Ishikawa (cell line): ENCODE data around the gene BICDL2.

ENCODE experiments used
- CEBPB ChIP-seq: IDR thresholded peaks from 2 replicates; pipeline ENCODE4 v1.6.1; 2012
- CREB1 ChIP-seq: IDR thresholded peaks from 2 replicates; pipeline ENCODE4 v1.6.1; 2012; ENCODE audit warnings: low read depth
- EGR1 ChIP-seq: IDR thresholded peaks from 2 replicates; pipeline ENCODE4 v1.6.1; 2012
- EP300 ChIP-seq: IDR thresholded peaks from 2 replicates; pipeline ENCODE4 v1.6.1; 2012; ENCODE audit warnings: borderline replicate concordance
- FOXM1 ChIP-seq: IDR thresholded peaks from 2 replicates; pipeline ENCODE4 v1.6.1; 2012; ENCODE audit warnings: low read depth, borderline replicate concordance
- NFIC ChIP-seq: IDR thresholded peaks from 2 replicates; pipeline ENCODE4 v1.6.1; 2012
- RAD21 ChIP-seq: IDR thresholded peaks from 2 replicates; pipeline ENCODE4 v1.6.1; 2012; ENCODE audit warnings: low read depth
- TAF1 ChIP-seq: IDR thresholded peaks from 2 replicates; pipeline ENCODE4 v1.6.1; 2012; ENCODE audit warnings: low read depth, mild to moderate bottlenecking
- TCF12 ChIP-seq: IDR thresholded peaks from 2 replicates; pipeline ENCODE4 v1.6.1; 2012; ENCODE audit warnings: low read depth
- TEAD4 ChIP-seq: IDR thresholded peaks from 2 replicates; pipeline ENCODE4 v1.6.1; 2012
- YY1 ChIP-seq: IDR thresholded peaks from 2 replicates; pipeline ENCODE4 v1.6.1; 2012; ENCODE audit warnings: low read depth
- ZBTB7A ChIP-seq: IDR thresholded peaks from 2 replicates; pipeline ENCODE4 v1.6.1; 2012; ENCODE audit warnings: low read depth
- TF ChIP-seq, protein P1 (sequence below): IDR thresholded peaks from 2 replicates; pipeline ENCODE4 v1.6.1; 2012
- TF ChIP-seq, protein P2 (sequence below): IDR thresholded peaks from 2 replicates; pipeline ENCODE4 v1.6.1; 2012
- TF ChIP-seq, protein P3 (sequence below): IDR thresholded peaks from 2 replicates; pipeline ENCODE4 v1.6.1; 2012; ENCODE audit warnings: low read depth, mild to moderate bottlenecking

Gene BICDL2

DNA sequence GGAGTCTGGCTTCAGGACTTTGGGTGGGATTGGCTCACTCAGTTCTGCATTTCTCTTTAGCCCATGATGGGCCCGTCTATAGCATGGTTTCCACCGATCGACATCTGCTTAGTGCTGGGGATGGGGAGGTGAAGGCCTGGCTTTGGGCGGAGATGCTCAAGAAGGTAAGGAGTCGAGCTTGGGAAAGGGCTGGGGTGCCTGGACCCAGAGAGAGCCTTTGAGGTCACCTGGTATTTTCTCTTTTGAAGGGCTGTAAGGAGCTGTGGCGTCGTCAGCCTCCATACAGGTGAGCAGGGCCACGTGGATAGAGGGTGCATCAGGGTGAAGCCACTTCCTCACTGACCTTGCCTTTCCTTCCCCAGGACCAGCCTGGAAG is 10.8 kb downstream of the BICDL2 start:
- TF ChIP-seq CREB1 (no peak), FOXM1 (no peak), ZBTB7A (no peak), YY1 (no peak), NFIC (no peak), TEAD4 (no peak), EP300 (no peak), TCF12 (no peak), RAD21 (no peak), TAF1 (no peak), EGR1 (no peak), CEBPB (no peak)
- TF ChIP-seq, protein P1, sequence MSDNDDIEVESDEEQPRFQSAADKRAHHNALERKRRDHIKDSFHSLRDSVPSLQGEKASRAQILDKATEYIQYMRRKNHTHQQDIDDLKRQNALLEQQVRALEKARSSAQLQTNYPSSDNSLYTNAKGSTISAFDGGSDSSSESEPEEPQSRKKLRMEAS: no peak
- TF ChIP-seq, protein P2, sequence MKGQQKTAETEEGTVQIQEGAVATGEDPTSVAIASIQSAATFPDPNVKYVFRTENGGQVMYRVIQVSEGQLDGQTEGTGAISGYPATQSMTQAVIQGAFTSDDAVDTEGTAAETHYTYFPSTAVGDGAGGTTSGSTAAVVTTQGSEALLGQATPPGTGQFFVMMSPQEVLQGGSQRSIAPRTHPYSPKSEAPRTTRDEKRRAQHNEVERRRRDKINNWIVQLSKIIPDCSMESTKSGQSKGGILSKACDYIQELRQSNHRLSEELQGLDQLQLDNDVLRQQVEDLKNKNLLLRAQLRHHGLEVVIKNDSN: no peak
- TF ChIP-seq, protein P3, sequence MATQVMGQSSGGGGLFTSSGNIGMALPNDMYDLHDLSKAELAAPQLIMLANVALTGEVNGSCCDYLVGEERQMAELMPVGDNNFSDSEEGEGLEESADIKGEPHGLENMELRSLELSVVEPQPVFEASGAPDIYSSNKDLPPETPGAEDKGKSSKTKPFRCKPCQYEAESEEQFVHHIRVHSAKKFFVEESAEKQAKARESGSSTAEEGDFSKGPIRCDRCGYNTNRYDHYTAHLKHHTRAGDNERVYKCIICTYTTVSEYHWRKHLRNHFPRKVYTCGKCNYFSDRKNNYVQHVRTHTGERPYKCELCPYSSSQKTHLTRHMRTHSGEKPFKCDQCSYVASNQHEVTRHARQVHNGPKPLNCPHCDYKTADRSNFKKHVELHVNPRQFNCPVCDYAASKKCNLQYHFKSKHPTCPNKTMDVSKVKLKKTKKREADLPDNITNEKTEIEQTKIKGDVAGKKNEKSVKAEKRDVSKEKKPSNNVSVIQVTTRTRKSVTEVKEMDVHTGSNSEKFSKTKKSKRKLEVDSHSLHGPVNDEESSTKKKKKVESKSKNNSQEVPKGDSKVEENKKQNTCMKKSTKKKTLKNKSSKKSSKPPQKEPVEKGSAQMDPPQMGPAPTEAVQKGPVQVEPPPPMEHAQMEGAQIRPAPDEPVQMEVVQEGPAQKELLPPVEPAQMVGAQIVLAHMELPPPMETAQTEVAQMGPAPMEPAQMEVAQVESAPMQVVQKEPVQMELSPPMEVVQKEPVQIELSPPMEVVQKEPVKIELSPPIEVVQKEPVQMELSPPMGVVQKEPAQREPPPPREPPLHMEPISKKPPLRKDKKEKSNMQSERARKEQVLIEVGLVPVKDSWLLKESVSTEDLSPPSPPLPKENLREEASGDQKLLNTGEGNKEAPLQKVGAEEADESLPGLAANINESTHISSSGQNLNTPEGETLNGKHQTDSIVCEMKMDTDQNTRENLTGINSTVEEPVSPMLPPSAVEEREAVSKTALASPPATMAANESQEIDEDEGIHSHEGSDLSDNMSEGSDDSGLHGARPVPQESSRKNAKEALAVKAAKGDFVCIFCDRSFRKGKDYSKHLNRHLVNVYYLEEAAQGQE: no peak

DNA sequence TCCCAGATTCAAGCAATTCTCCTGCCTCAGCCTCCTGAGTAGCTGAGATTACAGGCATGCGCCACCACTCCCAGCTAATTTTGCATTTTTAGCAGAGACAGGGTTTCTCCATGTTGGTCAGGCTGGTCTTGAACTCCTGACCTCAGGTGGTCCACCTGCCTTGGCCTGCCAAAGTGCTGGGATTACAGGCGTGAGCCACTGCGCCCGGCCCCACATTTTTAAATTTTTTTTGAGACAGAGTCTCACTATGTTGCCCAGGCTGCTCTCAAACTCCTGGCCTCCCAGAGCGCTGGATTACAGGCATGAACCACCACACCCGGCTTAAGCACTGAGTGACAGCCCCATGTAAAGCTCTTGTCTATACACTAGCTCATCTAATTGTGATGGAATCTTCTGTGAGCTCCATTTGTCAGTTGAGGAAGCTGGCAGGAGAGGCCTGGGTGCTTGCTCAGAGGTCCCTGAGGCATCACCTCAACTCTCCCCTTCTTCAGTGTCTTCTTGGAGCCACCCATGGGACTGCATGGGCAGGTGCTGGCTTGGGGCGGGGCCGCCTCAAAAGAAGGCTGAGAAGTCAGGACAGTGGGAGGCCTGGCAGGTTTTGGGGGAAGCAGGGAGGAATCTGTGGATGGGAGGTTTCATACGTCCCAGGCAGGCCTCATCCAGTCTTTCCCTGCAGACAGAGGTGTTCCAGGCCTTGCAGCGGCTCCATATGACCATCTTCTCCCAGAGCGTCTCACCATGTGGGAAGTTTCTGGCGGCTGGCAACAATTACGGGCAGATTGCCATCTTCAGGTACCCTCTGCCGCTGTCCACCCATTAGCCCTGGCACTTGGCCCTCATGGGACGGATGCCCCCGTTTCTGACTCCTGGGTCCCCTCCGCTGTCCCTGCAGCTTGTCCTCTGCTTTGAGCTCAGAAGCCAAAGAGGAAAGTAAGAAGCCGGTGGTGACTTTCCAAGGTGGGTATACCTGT is 11.4 kb downstream of the BICDL2 start:
- TF ChIP-seq RAD21 (no peak), ZBTB7A (no peak), FOXM1 (no peak), YY1 (no peak), NFIC (no peak), TCF12 (no peak), TEAD4 (no peak), EGR1 (no peak), EP300 (no peak), CREB1 (no peak), TAF1 (no peak), CEBPB (no peak)
- TF ChIP-seq, protein P2: no peak
- TF ChIP-seq, protein P1: no peak
- TF ChIP-seq, protein P3: no peak

DNA sequence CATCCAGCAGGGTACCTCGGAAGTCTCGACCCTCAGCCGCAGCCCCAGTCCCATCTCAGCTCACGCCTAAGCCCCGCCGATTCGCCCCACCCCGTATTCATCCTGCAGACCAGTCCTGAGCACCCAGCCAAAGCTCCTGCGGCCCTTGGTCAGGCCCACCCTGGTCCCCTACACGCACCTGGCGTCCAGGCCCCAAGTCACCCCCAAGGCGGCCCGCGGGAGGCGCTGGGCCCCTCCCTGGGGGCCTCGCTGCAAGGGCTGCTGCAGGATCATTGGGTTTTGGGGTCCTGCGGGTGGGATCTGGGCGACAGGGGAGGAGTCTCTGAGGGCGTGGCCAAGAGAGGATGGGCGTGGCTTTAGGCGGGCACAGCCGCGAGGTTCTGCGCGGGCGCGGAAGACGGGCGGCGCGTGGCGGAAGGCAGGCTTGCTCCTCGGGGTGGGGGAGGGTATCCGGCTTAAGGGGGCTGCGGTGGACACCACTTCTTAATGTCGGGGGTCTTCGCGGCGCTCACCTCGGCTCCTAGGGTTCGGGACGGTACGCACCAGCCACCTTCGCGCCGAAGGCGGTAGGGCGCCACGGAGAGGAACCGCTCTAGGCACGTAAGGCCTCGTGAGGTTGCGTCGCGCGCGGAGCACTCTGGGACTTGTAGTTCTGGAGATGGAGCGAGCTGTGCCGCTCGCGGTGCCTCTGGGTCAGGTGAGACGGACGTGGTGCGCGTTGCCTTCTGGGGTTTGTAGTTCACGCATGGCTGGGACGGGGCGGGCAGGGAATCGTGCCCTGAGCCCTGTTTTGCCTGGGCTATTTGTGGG is 12.9 kb downstream of the BICDL2 start, which contains the start of the genes HCFC1R1 and THOC6:
Gene HCFC1R1 (minus strand): TSS at position 274 of the 810 bp plus-strand sequence. CDS start 1 bp downstream, at position 273.
Gene THOC6 (plus strand): TSS at position 367 of the 810 bp plus-strand sequence. CDS start 292 bp downstream, at position 659.
- TF ChIP-seq NFIC: no peak; the same call in 1 of the 2 replicates
- peak; percentile 33; the same call in 1 of the 2 replicates for TF ChIP-seq FOXM1
- TF ChIP-seq ZBTB7A: peak; percentile 95
- peak; percentile 59; the same call in 1 of the 2 replicates for TF ChIP-seq EP300
- peak; percentile 48; the same call in 1 of the 2 replicates for TF ChIP-seq TAF1
- peak; percentile 4 for TF ChIP-seq TEAD4
- TF ChIP-seq, protein P2: peak; percentile 97
- 0 out of 2 replicates have a peak, but pooled peaks have one; percentile 9 for TF ChIP-seq YY1
- TF ChIP-seq, protein P1: peak; percentile 94
- peak; percentile 78 for TF ChIP-seq TCF12
- no peak; the same call in 1 of the 2 replicates for TF ChIP-seq EGR1
- peak; percentile 79 for TF ChIP-seq CREB1
- TF ChIP-seq, protein P3: 0 out of 2 replicates have a peak, but pooled peaks have one; percentile 10
- TF ChIP-seq CEBPB: peak; percentile 22; the same call in 1 of the 2 replicates
- no peak for TF ChIP-seq RAD21
